Erythroblast (primary cell): ENCODE measurements around the gene ABITRAM.

ENCODE experiments used
- GATA1 ChIP-seq: IDR thresholded peaks from 2 replicates; pipeline ENCODE4 v1.6.1; 2011; ENCODE audit warnings: low read depth, mild to moderate bottlenecking, control low read depth, low read length, moderate library complexity
- POLR2A ChIP-seq: IDR thresholded peaks from 2 replicates; pipeline ENCODE4 v1.6.1; 2011; ENCODE audit warnings: mild to moderate bottlenecking, low read length

GRCh38 chr9:108934323-108934893 is at the start of gene ABITRAM:
- TF ChIP-seq POLR2A (peak; percentile 45), GATA1 (no peak)
